Ectodermal cell (in vitro differentiated cells): ENCODE measurements around the gene CCDC14.
"Not testable (repeated sequence)": the region's sequence is repeated elsewhere in the genome, so short reads cannot be mapped to it uniquely, and the experiment has no call there.

Experiments
- H3K27ac ChIP-seq: 2 replicates; pipeline ENCODE4 v1.7.0; 2013; ENCODE audit warnings: mild to moderate bottlenecking, low read depth, low read length; ENCODE audit not compliant: insufficient read depth, poor library complexity, severe bottlenecking
- H3K27me3 ChIP-seq: 2 replicates; pipeline ENCODE4 v1.7.0; 2013; ENCODE audit warnings: mild to moderate bottlenecking, low read length; ENCODE audit not compliant: insufficient read depth, control insufficient read depth, poor library complexity, severe bottlenecking
- H3K36me3 ChIP-seq: one replicate; pipeline ENCODE4 v1.7.0; 2013; ENCODE audit warnings: low read length; ENCODE audit not compliant: control insufficient read depth, insufficient read depth
- H3K4me1 ChIP-seq: one replicate; pipeline ENCODE4 v1.7.0; 2013; ENCODE audit warnings: low read length; ENCODE audit not compliant: control insufficient read depth, insufficient read depth
- H3K4me3 ChIP-seq: 2 replicates; pipeline ENCODE4 v1.7.0; 2013; ENCODE audit warnings: low read depth, low read length, control low read depth; ENCODE audit not compliant: insufficient read depth
- H3K9me3 ChIP-seq: 2 replicates; pipeline ENCODE4 v1.7.0; 2013; ENCODE audit warnings: mild to moderate bottlenecking, low read length, moderate library complexity; ENCODE audit not compliant: control insufficient read depth
- WGBS, 2 experiments: methylation state at CpG; one replicate each; pipeline ENCODE4 v1.1.7; 2013; ENCODE audit warnings: missing lambda C conversion rate in 2 of 2; 5-methylcytosine and 5-hydroxymethylcytosine counted together

Gene CCDC14

DNA sequence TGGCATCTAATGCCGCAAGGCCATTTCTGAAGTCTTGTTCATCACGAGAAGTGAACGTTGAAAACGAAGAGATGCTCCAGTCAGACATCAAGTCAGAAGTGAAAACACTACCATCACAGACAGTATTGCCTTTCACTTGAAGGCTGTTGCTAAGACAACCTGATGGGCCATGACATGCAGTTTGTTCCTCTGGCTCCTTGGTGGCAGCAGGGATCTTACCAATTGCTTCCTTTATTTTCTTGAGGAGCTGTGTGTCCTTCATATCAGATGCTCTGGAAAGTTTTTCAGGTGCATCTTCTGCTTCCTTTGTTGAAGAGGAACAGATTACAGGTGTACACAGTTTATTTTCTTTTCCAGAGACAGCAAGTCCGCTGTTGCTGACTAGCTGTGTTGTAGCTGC, 46.2 kb downstream of the CCDC14 start:
- H3K27me3 ChIP-seq: no peaks in the 10 kb centered on the region
- no peaks in the 10 kb centered on the region for H3K36me3 ChIP-seq
- no peaks in the 10 kb centered on the region for H3K9me3 ChIP-seq
- WGBS, 2 experiments: 86 to 87% methylated on average over 5 of the region's 5 CpGs
- no peak overlapping the region for H3K4me3 ChIP-seq
- no peak overlapping the region for H3K27ac ChIP-seq
- no peaks in the 10 kb centered on the region for H3K4me1 ChIP-seq

- WGBS, 2 experiments: 95 to 96% methylated on average over 2 of the region's 2 CpGs
- Histone ChIP-seq H3K27me3 (no peaks in the 10 kb centered on the region), H3K4me1 (no peaks in the 10 kb centered on the region), H3K9me3 (no peaks in the 10 kb centered on the region), H3K36me3 (no peaks in the 10 kb centered on the region), H3K4me3 (no peak overlapping the region), H3K27ac (no peak overlapping the region)
Observed at GRCh38 chr3:123909785-123910184, 51.2 kb downstream of the CCDC14 start.

DNA sequence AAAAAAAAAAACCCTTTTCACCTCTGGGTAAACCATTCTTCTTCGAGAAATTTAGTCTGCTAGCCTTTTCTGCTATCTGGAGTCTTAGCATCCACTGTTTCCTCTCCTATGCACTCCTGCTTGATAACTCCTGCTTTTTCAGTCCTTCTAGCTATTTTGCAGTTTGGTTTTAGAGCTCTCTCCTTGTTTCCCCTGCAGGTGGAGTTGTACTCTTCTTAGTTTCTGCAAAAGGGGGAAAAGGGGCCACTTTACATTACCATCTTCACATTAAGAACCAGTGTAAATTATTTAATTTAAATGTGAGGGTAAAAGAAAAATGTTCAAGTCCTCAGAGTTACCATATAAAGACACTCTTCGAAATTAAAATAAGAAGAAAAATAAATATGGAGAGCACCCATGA, 53.3 kb downstream of the CCDC14 start:
- H3K4me3 ChIP-seq: no peak overlapping the region
- no peaks in the 10 kb centered on the region for H3K9me3 ChIP-seq
- no peaks in the 10 kb centered on the region for H3K36me3 ChIP-seq
- no peaks in the 10 kb centered on the region for H3K4me1 ChIP-seq
- H3K27ac ChIP-seq: no peak overlapping the region
- no peaks in the 10 kb centered on the region for H3K27me3 ChIP-seq
- WGBS, 2 experiments: 86 to 91% methylated on average over 2 of the region's 2 CpGs

- H3K4me1 ChIP-seq: no peaks in the 10 kb centered on the region
- H3K27ac ChIP-seq: no peak overlapping the region
- H3K27me3 ChIP-seq: no peaks in the 10 kb centered on the region
- H3K9me3 ChIP-seq: no peaks in the 10 kb centered on the region
- 91 to 92% methylated on average over 5 of the region's 5 CpGs for WGBS, 2 experiments
- no peaks in the 10 kb centered on the region for H3K36me3 ChIP-seq
- H3K4me3 ChIP-seq: no peak overlapping the region
Observed at GRCh38 chr3:123899300-123899865, 61.6 kb downstream of the CCDC14 start.

- Histone ChIP-seq H3K9me3 (peaks cover 5% of the 10 kb centered on the region), H3K36me3 (no peaks in the 10 kb centered on the region), H3K27ac (no peak overlapping the region), H3K4me3 (no peak overlapping the region), H3K27me3 (no peaks in the 10 kb centered on the region), H3K4me1 (no peaks in the 10 kb centered on the region)
- WGBS, 2 experiments: 77 to 100% methylated on average over 1 of the region's 1 CpG
Observed at GRCh38 chr3:123893012-123893411, 68.0 kb downstream of the CCDC14 start.

- Histone ChIP-seq H3K27me3 (no peaks in the 10 kb centered on the region), H3K4me1 (no peaks in the 10 kb centered on the region), H3K4me3 (no peak overlapping the region), H3K9me3 (peaks cover 5% of the 10 kb centered on the region), H3K27ac (no peak overlapping the region), H3K36me3 (no peaks in the 10 kb centered on the region)
- 0% methylated on average over 1 of the region's 1 CpG for WGBS, 2 experiments
Observed at GRCh38 chr3:123892195-123892594, 68.8 kb downstream of the CCDC14 start.

GRCh38 chr3:123890991-123891390, 70.0 kb downstream of the CCDC14 start:
- H3K27me3 ChIP-seq, H3K4me1 ChIP-seq, H3K27ac ChIP-seq, H3K4me3 ChIP-seq, H3K36me3 ChIP-seq, H3K9me3 ChIP-seq: not testable (repeated sequence)
- 56 to 62% methylated on average over 1 of the region's 1 CpG for WGBS, 2 experiments

DNA sequence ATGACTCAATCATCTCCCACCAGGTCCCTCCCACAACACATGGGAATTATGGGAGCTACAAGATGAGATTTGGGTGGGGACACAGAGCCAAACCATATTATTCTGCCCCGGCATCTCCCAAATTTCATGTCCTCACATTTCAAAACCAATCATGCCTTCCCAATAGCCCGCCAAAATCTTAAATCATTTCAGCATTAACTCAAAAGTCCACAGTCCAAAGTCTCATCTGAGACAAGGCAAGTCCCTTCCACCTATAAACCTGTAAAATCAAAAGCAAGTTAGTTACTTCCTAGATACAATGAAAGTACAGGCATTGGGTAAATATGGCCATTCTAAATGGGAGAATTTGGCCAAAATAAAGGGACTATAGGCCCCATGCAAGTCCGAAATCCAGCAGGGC, 70.9 kb downstream of the CCDC14 start:
- H3K4me3 ChIP-seq, H3K27ac ChIP-seq, H3K36me3 ChIP-seq, H3K27me3 ChIP-seq, H3K9me3 ChIP-seq, H3K4me1 ChIP-seq: not testable (repeated sequence)
- 89 to 93% methylated on average over 3 of the region's 3 CpGs for WGBS, 2 experiments

GRCh38 chr3:123884993-123885392, 76.0 kb downstream of the CCDC14 start:
- no peaks in the 10 kb centered on the region for H3K36me3 ChIP-seq
- no peak overlapping the region for H3K27ac ChIP-seq
- H3K4me1 ChIP-seq: peaks cover 22% of the 10 kb centered on the region
- peaks cover 6% of the 10 kb centered on the region for H3K27me3 ChIP-seq
- H3K4me3 ChIP-seq: no peak overlapping the region
- H3K9me3 ChIP-seq: no peaks in the 10 kb centered on the region

GRCh38 chr3:123884203-123884831, 76.7 kb downstream of the CCDC14 start, which contains the start of gene MYLK:
Gene MYLK (minus strand): TSS chr3:123884332. CDS start chr3:123793841, 90,491 bp downstream.
- Histone ChIP-seq H3K4me1 (peaks cover 23% of the 10 kb centered on the region), H3K27me3 (peaks cover 6% of the 10 kb centered on the region), H3K4me3 (peak within 1 kb of the TSS; percentile 77), H3K36me3 (no peaks in the 10 kb centered on the region), H3K27ac (peak within 1 kb of the TSS; percentile 16), H3K9me3 (no peaks in the 10 kb centered on the region)
- 1% methylated on average over 70 of the region's 70 CpGs for WGBS, 2 experiments
